ENCODE data around the gene OR11A1. TPM values are rescaled to one million over a fixed set of nuclear protein-coding genes. Genes with fewer than 3 reads are reported as not detected.

Gene OR11A1
- total RNA-seq, 1 experiment from 2014 or later: not detected

- Histone ChIP-seq H3K4me3 (ENCODE audit: low read depth, low read length, poor library complexity, severe bottlenecking) (no peak overlapping the region), H3K27ac (ENCODE audit: low read depth, low read length, poor library complexity, severe bottlenecking) (no peak overlapping the region), H3K27me3 (replicated peaks; ENCODE audit: insufficient read depth, low read depth, low read length, poor library complexity) (peaks cover 50% of the 10 kb centered on the region), H3K9me3 (ENCODE audit: low read depth, low read length, poor library complexity, severe bottlenecking) (no peaks in the 10 kb centered on the region), H3K4me1 (ENCODE audit: insufficient read depth, low read length, poor library complexity, severe bottlenecking) (no peaks in the 10 kb centered on the region), H3K36me3 (ENCODE audit: insufficient read depth, low read length, poor library complexity, severe bottlenecking) (no peaks in the 10 kb centered on the region)
- DNase-seq (ENCODE audit: low spot score): no peak
- ChIA-PET POLR2A (ENCODE audit: low non-redundant PET) (no interaction called here), CTCF (no interaction called here)
- intact Hi-C loops (cut with micrococcal nuclease; ENCODE audit: unreplicated experiment): no loop called here
- no TSS peak for BruUV-seq (replicated peaks)
- TF ChIP-seq EZH2 (IDR thresholded peaks at IDR 0.05; ENCODE audit: borderline replicate concordance, low read depth, low read length, poor library complexity, severe bottlenecking): no peak
- no peak for TF ChIP-seq CTCF (conservative IDR thresholded peaks at IDR 0.05; ENCODE audit: low read depth, low read length)
Measured at GRCh38 chr6:29493261-29493660, 36.4 kb upstream of the OR11A1 start.

GRCh38 chr6:29491574-29491973, 34.7 kb upstream of the OR11A1 start:
- Histone ChIP-seq H3K36me3 (ENCODE audit: insufficient read depth, low read length, poor library complexity, severe bottlenecking) (no peaks in the 10 kb centered on the region), H3K27me3 (replicated peaks; ENCODE audit: insufficient read depth, low read depth, low read length, poor library complexity) (peaks cover 34% of the 10 kb centered on the region), H3K9me3 (ENCODE audit: low read depth, low read length, poor library complexity, severe bottlenecking) (no peaks in the 10 kb centered on the region), H3K27ac (ENCODE audit: low read depth, low read length, poor library complexity, severe bottlenecking) (no peak overlapping the region), H3K4me1 (ENCODE audit: insufficient read depth, low read length, poor library complexity, severe bottlenecking) (no peaks in the 10 kb centered on the region), H3K4me3 (ENCODE audit: low read depth, low read length, poor library complexity, severe bottlenecking) (no peak overlapping the region)
- TF ChIP-seq CTCF (conservative IDR thresholded peaks at IDR 0.05; ENCODE audit: low read depth, low read length) (no peak), EZH2 (IDR thresholded peaks at IDR 0.05; ENCODE audit: borderline replicate concordance, low read depth, low read length, poor library complexity, severe bottlenecking) (no peak)
- CTCF ChIA-PET: no interaction called here
- POLR2A ChIA-PET (ENCODE audit: low non-redundant PET): no interaction called here
- BruUV-seq (replicated peaks): no TSS peak
- DNase-seq (ENCODE audit: low spot score): no peak
- intact Hi-C loops (cut with micrococcal nuclease; ENCODE audit: unreplicated experiment): no loop called here

- no peaks in the 10 kb centered on the region for H3K4me1 ChIP-seq (ENCODE audit: insufficient read depth, low read length, poor library complexity, severe bottlenecking)
- no peaks in the 10 kb centered on the region for H3K36me3 ChIP-seq (ENCODE audit: insufficient read depth, low read length, poor library complexity, severe bottlenecking)
- H3K9me3 ChIP-seq (ENCODE audit: low read depth, low read length, poor library complexity, severe bottlenecking): no peaks in the 10 kb centered on the region
- no peak for DNase-seq (ENCODE audit: low spot score)
- no peak for TF ChIP-seq EZH2 (IDR thresholded peaks at IDR 0.05; ENCODE audit: borderline replicate concordance, low read depth, low read length, poor library complexity, severe bottlenecking)
- TF ChIP-seq CTCF (conservative IDR thresholded peaks at IDR 0.05; ENCODE audit: low read depth, low read length): no peak
- H3K4me3 ChIP-seq (ENCODE audit: low read depth, low read length, poor library complexity, severe bottlenecking): no peak overlapping the region
- BruUV-seq (replicated peaks): no TSS peak
- no peak overlapping the region for H3K27ac ChIP-seq (ENCODE audit: low read depth, low read length, poor library complexity, severe bottlenecking)
- ChIA-PET POLR2A (ENCODE audit: low non-redundant PET) (no interaction called here), CTCF (no interaction called here)
- intact Hi-C loops (cut with micrococcal nuclease; ENCODE audit: unreplicated experiment): no loop called here
- peaks cover 26% of the 10 kb centered on the region for H3K27me3 ChIP-seq (replicated peaks; ENCODE audit: insufficient read depth, low read depth, low read length, poor library complexity)
Measured at GRCh38 chr6:29490552-29490951, 33.7 kb upstream of the OR11A1 start.
